MM.1S (cell line): ENCODE data around the gene LHFPL2.

ENCODE experiments used
- CTCF ChIP-seq: fragments of 300-600 bp; sonication (generic); IDR thresholded peaks from 2 replicates; pipeline ENCODE4 v1.5.1; 2016; ENCODE audit warnings: antibody characterized with exemption, low read length, mixed read lengths
- EZH2 ChIP-seq: fragments of 300-600 bp; sonication (generic); optimal IDR thresholded peaks from 2 replicates; pipeline ENCODE3; 2017; ENCODE audit warnings: low read depth, mild to moderate bottlenecking, antibody characterized with exemption, low read length, mixed read lengths
- EZH2phosphoT487 ChIP-seq: fragments of 300-600 bp; sonication (generic); IDR thresholded peaks from 2 replicates; pipeline ENCODE4 v1.6.1; 2018; ENCODE audit warnings: antibody characterized with exemption, low read length

GRCh38 chr5:78495800-78496199 is 152.8 kb downstream of the LHFPL2 start:
- TF ChIP-seq CTCF (no peak), EZH2 (no peak), EZH2phosphoT487 (no peak)
